Right lung (tissue), 10 donors: ENCODE results near the gene RAPGEF6. TPM values are rescaled to one million over a fixed set of nuclear protein-coding genes. Genes with fewer than 3 reads are reported as not detected.
"Not testable (repeated sequence)": the region's sequence is repeated elsewhere in the genome, so short reads cannot be mapped to it uniquely, and the experiment has no call there.

Source experiments
- DNase-seq, 2 donors: peaks; one replicate each; pipeline ENCODE4 v3.0.0-alpha.2; 2013
- long read RNA-seq, 8 donors: transcript quantifications; one replicate each; lab custom pipeline, GENCODE V29; 2026
- polyA plus RNA-seq, 5 donors: library from polyadenylated mRNA; unstranded; fragments of 120-200 nt; gene quantifications; one replicate each; pipeline versions ENCODE4 v1.2.1 to v1.2.3, GENCODE V29; 2013; ENCODE audit warnings: inconsistent platforms in 1 of 5, low replicate concordance in 1 of 5; ENCODE audit not compliant: insufficient read length in 5 of 5, insufficient read depth in 1 of 5

RAPGEF6 gene, protein sequence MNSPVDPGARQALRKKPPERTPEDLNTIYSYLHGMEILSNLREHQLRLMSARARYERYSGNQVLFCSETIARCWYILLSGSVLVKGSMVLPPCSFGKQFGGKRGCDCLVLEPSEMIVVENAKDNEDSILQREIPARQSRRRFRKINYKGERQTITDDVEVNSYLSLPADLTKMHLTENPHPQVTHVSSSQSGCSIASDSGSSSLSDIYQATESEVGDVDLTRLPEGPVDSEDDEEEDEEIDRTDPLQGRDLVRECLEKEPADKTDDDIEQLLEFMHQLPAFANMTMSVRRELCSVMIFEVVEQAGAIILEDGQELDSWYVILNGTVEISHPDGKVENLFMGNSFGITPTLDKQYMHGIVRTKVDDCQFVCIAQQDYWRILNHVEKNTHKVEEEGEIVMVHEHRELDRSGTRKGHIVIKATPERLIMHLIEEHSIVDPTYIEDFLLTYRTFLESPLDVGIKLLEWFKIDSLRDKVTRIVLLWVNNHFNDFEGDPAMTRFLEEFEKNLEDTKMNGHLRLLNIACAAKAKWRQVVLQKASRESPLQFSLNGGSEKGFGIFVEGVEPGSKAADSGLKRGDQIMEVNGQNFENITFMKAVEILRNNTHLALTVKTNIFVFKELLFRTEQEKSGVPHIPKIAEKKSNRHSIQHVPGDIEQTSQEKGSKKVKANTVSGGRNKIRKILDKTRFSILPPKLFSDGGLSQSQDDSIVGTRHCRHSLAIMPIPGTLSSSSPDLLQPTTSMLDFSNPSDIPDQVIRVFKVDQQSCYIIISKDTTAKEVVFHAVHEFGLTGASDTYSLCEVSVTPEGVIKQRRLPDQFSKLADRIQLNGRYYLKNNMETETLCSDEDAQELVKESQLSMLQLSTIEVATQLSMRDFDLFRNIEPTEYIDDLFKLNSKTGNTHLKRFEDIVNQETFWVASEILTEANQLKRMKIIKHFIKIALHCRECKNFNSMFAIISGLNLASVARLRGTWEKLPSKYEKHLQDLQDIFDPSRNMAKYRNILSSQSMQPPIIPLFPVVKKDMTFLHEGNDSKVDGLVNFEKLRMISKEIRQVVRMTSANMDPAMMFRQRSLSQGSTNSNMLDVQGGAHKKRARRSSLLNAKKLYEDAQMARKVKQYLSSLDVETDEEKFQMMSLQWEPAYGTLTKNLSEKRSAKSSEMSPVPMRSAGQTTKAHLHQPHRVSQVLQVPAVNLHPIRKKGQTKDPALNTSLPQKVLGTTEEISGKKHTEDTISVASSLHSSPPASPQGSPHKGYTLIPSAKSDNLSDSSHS (N-terminal part only)
- polyA plus RNA-seq, result 10 to 100 TPM; 11.7 to 22.0 (median 20.8) TPM
- long read RNA-seq, donor 1, partial matches to known transcripts, result 0 of 2 reads
- long read RNA-seq, donor 1, other reads (novel, unspliced or antisense), result 0 of 2 reads
- long read RNA-seq, donor 2, partial matches to known transcripts, result 0 of 1 reads
- long read RNA-seq, donor 2, other reads (novel, unspliced or antisense), result 0 of 1 reads
- long read RNA-seq, donor 3, result 0 reads
- long read RNA-seq, donor 4, partial matches to known transcripts, result 0 of 1 reads
- long read RNA-seq, donor 4, other reads (novel, unspliced or antisense), result 0 of 1 reads
- long read RNA-seq, donor 5, result 0 reads
- long read RNA-seq, donor 6, result 0 reads
- long read RNA-seq, donor 7, result 0 reads
- long read RNA-seq, donor 8, partial matches to known transcripts, result 0 of 1 reads
- long read RNA-seq, donor 8, other reads (novel, unspliced or antisense), result 0 of 1 reads

DNA sequence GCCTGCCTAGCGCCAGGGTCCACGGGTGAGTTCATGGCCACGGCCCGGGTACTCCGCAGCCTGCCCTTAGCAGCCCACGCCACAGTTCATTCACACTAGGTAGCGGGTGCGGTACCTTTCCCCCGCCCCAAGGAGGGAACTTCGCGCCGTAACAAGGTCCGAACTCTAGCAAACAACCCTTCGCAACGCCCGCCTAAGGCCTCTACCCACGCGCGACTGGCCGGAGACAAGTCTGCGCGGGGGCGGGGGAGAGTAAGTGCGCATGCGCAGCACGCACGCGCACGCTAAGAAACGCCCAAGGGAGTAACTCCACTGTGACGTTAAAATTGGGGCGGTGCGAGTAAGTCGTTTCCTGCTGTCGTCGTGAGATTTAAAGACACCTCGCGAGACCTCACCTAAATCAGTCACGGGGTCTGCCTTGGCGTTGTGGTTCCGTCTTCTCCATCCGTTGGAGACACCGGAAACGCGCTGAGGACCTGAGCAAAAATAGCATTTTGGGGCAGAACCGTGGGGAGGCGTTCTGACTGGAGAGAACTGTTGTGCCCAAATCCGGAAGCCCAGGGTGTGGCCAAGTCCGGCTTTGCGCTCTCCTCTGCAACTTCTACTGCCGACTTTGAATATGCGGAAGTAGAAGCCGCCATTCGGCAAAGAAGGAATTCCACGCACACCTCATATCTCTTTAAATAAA, at the start of gene RAPGEF6:
TSS of gene RAPGEF6 (minus strand) at position 234 of the 688 bp plus-strand sequence. CDS start at position 35, 199 bp downstream.
- DNase-seq, result peak; percentile 100

DNA sequence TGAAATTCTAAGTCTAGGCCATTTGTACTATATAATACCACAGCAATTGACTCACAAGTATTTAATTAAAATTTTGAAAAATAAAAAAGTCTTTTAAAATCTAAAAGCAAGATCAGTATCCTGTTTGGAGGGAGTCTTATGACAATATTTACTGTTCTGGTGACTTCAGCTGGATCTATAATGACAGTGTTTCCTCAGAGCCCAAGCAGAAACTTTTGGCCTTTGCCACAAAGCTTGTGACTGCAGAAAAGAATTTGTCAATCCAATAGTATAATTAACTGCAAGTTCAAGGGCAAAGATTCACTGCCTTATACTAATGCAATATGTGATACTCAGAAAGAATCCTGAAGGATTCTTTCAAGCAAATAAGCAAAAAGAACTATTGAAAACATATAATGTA, 49.6 kb upstream of the RAPGEF6 start:
- peak in 1 of 2 donors; percentile 8 for DNase-seq

DNA sequence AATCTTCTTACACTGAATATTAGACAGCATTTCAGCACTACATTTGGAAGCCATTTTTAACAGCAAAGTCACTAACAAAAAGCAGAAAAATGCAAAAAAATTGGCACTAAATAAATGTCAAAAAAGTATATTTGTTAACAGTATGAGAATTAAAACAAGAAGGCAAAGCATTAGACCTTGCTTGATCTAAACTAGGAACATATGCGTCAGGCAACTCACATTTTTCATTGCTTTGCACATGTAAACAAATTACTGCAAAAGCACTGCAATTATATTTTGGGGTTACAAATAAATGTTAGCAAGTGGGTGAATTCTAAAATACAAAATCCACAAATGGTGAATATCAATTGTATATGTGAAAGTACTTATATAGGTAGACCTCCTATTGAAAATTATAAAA, 49.0 kb upstream of the RAPGEF6 start:
- DNase-seq, result no peak

DNA sequence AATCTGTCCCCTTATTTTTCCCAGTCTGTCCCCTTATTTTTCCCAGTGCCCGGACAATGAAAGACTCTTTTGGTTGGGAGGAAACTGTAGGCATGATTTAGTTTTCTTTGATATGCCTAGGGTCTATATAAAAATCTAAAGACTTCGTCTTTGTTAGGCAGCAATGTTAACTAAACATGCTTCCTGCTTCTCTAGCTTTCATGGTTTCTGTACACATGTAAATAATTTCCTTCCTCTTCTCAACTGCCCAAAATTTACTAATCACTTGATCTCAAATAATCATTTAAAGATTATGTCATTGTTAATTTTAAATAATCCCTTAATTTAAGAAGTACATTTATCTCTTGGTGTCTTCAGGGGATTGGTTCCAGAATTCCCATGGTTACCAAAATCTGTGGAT, 47.8 kb upstream of the RAPGEF6 start:
- DNase-seq, result no peak

DNA sequence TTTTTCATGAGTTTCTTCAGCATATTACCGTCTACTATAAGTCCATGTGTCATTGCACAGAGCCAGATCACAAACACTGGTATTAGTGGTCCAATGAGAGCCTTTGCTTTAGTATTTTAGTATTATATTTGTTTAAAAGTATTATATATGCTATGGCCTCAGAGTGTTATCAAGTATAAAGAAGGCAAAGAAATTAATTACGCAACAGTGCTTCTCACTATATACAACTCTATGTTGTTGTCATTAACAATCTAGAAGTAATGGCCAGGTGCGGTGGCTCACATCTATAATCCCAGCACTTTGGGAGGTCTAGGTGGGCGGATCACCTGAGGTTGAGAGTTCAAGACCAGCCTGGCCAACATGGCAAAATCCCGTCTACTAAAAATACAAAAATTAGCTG, 47.1 kb upstream of the RAPGEF6 start:
- no peak for DNase-seq

DNA sequence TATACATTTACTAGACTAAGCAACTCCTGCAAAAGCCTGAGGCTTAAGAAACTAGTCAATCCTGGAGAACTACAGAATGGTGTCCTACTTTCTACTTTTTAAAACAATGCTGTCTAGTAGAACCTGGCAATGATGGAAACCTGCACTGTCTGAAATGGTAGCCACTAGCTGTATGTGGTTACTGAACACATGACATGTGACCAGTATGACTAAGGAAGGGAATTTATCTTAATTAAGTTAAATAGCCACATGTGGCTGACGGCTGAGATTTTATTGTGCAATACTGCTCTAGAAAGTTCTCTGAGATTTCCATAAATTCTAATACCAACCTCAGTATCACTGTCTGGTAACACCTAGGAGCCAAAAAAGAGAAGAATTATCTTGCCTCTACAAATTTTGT, 44.9 kb upstream of the RAPGEF6 start:
- no peak for DNase-seq

DNA sequence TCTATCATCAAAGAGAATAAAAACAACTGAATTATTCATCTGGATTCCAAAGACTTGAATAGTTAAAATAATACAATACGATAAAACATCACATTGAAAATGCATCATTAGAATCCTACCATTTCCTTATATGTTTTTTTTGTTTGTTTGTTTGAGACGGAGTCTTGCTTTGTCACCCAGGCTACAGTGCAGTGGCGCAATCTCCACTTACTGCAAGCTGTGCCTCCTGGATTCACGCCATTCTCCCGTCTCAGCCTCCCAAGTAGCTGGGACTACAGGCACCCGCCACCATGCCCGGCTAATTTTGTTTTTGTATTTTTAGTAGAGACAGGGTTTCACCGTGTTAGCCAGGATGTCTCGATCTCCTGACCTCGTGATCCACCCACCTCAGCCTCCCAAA, 43.2 kb upstream of the RAPGEF6 start:
- not testable (repeated sequence) for DNase-seq

DNA sequence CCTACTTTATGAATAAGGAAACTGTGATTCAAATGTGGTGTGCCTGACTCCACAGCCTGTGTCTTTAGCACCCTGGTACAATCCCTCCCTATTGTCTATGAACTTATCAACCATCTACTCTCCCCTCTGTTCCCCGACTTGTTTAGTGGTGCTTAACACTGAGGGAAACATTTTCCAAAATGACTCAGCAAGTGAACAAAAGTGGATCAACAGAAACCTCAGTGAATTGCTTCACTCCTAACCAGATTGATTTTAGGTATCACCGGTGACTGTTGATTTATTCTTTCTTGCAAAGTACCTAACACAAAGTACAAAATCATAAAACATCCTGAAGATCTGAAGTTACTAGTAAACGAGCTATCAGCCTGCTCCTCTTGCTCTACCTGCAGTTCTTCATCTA, 42.1 kb upstream of the RAPGEF6 start:
- no peak for DNase-seq

DNA sequence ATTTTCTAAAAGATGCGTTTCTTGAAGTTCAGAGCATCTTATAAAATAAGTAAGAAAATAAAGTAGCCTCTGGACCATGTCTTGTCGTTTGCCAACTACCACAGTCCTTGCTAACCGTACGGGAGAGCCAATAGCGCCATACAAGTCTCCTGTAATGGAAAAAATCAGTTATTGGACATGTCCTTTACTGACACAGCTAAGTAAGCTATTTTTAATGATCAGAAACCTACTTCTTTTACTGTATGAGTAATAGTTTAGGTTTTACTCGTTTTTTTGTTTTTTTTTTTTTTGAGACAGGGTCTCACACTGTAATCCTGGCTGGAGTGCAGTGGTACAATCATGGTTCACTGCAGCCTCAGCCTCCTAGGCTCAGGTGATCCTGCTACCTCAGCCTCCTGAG, 37.7 kb upstream of the RAPGEF6 start:
- no peak for DNase-seq

DNA sequence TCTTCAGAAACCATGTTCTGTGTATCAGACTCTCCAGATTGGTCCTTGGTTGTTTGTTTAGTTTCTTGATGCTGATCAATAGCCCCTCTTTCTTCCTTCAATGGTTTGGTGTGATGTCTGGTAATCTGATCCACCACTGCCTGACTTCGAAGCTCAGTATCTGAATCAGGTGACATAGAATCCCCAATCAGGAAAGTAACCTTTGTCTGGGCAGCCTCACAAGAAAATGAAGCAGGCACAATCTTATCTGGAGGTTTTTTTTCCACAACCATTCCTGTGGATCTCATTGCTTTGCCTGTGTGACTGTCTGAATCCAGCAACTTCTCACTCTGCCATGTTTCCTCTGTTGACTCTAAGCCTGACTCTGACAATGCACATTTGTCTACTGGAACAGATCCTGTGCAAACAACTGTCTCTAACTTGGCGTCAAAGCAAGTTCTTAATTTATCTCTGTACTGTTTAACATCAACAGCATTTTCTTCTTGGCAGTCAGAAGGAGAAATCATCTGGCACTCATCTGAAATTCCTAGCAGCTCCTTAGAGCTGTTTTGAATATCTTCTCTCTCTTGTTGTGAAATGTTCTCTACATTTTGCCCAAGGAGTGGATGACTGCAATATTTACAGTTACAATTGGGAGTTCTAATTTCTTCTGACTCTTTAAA, 37.1 kb upstream of the RAPGEF6 start:
- DNase-seq, result peak; percentile 86 to 89

DNA sequence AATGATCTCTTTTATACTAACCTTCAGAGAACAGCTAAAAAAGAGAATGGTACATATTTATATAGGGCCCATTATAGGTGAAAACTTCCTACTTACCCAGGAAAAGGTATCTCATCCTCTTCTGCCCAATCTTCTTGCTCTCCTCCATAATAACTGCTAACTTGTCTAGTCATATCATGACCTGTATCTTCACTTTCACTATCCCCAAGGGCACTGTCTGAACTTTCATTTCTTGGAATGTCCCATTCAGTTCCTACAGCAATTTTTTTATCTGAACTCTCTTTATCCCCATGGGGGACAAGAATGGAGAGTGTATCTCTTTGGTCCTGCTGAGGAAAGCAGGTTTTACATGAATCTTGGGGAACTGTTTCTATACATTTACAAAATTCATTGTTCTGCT, 36.4 kb upstream of the RAPGEF6 start:
- no peak for DNase-seq

DNA sequence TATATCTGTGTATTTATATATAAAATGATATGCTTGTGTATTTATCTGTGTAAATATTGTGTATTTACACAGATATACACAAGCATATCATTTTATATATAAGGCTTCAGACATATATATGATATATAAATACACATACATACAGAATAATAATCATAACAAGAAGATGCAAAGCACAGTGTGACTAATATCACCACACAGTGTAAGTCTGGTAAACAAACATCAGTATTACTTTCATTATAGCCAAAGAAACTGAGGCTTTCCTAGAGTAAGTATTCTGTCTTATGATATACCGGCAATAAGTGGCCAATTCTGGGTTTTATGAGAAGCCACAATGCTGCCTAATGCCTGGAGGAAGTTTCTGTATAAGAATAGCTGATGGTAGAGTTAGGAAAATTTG, 29.9 kb upstream of the RAPGEF6 start:
- DNase-seq, result no peak

DNA sequence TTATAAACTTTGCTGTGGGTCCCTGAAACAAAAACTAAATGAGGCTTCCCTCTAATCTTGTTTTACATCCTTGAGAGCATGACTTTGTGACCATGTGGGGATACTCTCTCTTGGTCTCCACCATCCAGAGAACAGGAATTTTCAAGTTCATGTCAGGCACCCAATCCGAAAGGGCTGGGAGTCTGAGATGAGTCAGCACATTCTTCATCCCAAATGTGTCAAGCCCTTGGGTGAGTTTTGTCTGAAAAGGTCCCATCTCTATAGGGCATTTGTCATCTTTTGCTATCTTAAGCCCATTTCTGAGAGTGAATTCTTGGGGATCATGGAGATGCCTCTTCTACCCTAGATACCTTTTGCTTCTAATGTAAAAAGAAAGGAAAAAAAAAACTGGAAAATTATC, 26.9 kb upstream of the RAPGEF6 start:
- DNase-seq, result no peak

DNA sequence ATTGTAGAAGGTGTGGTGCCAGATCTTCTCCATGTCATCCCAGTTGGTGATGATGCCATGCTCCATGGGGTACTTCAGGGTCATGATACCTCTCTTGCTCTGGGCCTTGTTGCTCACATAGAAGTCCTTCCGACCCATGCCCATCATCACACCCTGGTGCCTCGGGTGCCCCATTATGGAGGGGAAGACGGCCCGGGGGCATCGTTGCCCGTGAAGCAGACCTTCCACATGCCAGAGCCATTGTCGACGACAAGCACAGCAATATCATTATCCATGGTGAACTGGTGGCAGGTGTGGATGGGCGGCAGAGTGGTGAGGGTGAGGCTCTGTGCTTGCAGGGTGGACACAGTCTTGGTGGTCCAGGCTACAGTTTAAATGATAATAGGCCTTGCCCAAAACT, 24.8 kb upstream of the RAPGEF6 start:
- no peak for DNase-seq

DNA sequence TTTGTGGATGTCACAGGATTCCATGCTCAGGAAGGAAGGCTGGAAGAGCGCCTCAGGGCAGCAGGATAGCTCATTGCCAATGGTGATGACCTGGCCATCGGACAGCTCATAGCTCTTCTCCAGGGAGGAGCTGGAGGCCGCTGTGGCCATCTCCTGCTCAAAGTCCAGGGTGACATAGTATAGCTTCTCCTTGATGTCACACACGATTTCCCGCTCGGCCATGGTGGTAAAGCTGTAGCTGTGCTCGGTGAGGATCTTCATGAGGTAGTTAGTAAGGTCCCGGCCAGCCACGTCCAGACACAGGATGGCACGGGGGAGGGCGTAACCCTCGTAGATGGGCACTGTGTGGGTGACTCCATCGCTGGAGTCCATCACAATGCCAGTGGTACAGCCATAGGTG, 24.3 kb upstream of the RAPGEF6 start:
- DNase-seq, result no peak

DNA sequence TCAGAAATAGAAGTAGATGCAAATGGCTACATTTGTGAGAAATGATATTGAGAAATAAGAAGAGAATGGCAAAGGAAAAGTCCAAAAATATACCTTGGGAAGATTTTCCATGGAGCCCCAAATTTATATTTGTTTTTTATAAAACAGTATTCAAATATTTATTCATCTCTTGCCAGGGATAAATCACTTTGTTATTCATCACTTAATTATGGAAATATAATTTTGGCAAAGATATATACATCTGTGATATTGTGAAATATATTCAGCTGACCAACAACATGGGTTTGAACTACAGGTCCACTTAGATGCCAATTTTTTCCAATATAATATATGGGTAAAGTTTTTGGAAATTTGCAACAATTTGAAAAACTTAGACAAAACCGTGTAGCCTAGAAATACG, 19.7 kb upstream of the RAPGEF6 start:
- DNase-seq, result peak; percentile 46 to 54

DNA sequence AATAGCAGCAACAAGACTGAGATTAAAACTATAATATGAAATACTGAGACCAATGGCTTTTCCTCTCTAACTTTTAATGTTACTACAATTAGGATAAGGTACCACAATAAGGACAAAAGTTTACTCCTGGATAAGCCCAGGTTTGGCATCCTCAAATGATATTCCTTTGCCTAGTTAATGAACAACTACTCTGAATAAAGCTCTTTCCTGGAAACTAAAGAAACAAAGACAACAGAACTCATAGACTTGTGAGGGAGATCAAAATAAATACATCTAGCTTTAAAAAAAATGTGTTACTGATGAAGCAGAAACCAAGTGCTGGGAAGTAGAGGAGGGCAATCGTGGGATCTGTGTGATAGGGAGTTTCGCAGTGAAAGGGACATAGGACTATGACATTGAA, 19.3 kb upstream of the RAPGEF6 start:
- DNase-seq, result peak in 1 of 2 donors; percentile 23

DNA sequence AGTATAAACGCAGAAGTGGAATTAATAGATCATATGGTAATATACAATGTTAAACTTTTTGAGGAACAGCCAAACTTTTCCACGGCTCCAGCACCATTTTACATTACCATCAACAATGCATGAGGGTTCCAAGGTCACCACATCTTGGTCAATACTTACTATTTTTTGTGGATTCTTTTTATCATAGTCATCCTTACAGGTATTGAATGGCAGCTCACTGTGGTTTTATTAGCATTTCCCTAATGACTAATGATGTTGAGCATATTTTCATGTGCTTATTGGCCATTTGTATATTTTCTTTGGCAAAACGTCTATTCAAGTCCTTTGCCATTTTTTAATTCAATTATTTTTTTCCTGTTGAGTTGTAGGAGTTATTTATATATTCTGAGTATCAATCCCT, 14.1 kb upstream of the RAPGEF6 start:
- DNase-seq, result no peak

DNA sequence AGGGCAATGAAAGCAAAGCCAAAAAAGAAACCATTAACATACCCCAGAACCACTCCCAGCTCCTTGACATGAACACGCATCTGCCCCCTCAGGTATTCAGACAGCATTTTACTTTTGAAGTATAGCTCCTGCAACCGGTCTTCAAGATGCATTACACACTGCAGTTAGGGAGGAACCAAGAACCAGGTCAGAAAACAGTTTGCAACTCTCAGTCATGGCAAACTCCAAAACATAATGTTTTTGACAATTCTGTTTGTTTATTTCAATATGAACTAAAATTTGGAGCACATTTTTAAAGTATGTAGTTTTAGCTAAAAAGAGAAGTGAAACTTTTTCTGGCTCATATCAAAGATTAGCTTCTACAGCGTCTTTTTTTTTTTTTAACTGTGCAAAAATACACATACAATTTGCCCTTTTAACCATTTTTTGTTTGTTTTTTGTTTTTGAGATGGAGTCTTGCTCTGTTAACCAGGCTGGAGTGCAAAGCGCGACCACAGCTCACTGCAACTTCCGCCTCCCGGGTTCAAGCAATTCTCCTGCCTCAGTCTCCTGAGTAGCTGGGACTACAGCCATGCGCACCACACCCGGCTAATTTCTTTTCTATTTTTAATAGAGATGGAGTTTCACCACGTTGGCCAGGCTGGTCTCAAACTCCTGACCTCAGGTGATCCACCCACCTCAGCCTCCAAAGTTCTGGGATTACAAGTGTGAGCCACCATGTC, 12.2 kb upstream of the RAPGEF6 start:
- DNase-seq, result no peak
